H1 (cell line): ENCODE measurements around the gene ZBED1. TPM values are rescaled to one million over a fixed set of nuclear protein-coding genes. Genes with fewer than 3 reads are reported as not detected.

Experiments
- CTCF ChIA-PET: fragments of 300-600 bp; sonication (Branson Sonifier 250); formaldehyde crosslinking; loops from one replicate; lab custom pipeline; 2021; ENCODE audit not compliant: partially characterized antibody; lab: Charles Lee
- POLR2A ChIA-PET: fragments of 300-600 bp; sonication (Branson Sonifier 250); formaldehyde crosslinking; loops from one replicate; lab custom pipeline; 2021; ENCODE audit warnings: inconsistent platforms; ENCODE audit not compliant: partially characterized antibody; lab: Charles Lee
- DNase-seq, 2 experiments: peaks; one replicate each; pipeline versions ENCODE4 v3.0.0 to v3.0.0-alpha.2; 2010 to 2022; ENCODE audit warnings: low spot score in 2 of 2, low read depth in 1 of 2, mixed read lengths in 1 of 2
- FAIRE-seq: peaks from 2 replicates; lab custom pipeline; 2011; peaks lifted over from hg19 to GRCh38; lab: Jason Lieb, UNC
- H2AFZ ChIP-seq: 2 replicates; pipeline ENCODE4 v1.8.1; 2012; ENCODE audit warnings: low read length, inconsistent platforms
- H2AK5ac ChIP-seq: 2 replicates; pipeline ENCODE4 v1.6.1; 2013; ENCODE audit warnings: low read depth, low read length
- H2BK120ac ChIP-seq: replicated peaks from 2 replicates; pipeline ENCODE3; 2013; ENCODE audit warnings: low read depth, low read length, inconsistent platforms
- H2BK12ac ChIP-seq: 2 replicates; pipeline ENCODE4 v1.6.1; 2013; ENCODE audit warnings: low read depth, low read length
- H2BK15ac ChIP-seq: 2 replicates; pipeline ENCODE4 v1.6.1; 2013; ENCODE audit warnings: low read length
- H2BK20ac ChIP-seq: 2 replicates; pipeline ENCODE4 v1.6.1; 2013; ENCODE audit warnings: low read length
- H2BK5ac ChIP-seq: 2 replicates; pipeline ENCODE4 v1.6.1; 2013; ENCODE audit warnings: low read depth, low read length
- H3K14ac ChIP-seq: 2 replicates; pipeline ENCODE4 v1.6.1; 2013; ENCODE audit warnings: inconsistent platforms; ENCODE audit not compliant: insufficient read length
- H3K18ac ChIP-seq: 2 replicates; pipeline ENCODE4 v1.6.1; 2013; ENCODE audit warnings: low read length; ENCODE audit errors: extremely low read depth
- H3K23ac ChIP-seq: 2 replicates; pipeline ENCODE4 v1.6.1; 2013; ENCODE audit warnings: inconsistent platforms; ENCODE audit not compliant: insufficient read length
- H3K23me2 ChIP-seq: 2 replicates; pipeline ENCODE4 v1.6.1; 2013; ENCODE audit warnings: low read depth, low read length
- H3K27ac ChIP-seq: 2 replicates; pipeline ENCODE4 v1.6.1; 2011; ENCODE audit warnings: low read depth, low read length, inconsistent platforms
- H3K27me3 ChIP-seq, 4 experiments: replicated peaks in 1 of 4; 1 replicate in 1 of 4; 2 replicates in 3 of 4; pipeline versions ENCODE4 v1.6.1 to v1.8.1; 2011 to 2013; ENCODE audit warnings: low read length in 3 of 4, mild to moderate bottlenecking in 3 of 4, inconsistent platforms in 2 of 4, mixed read lengths in 2 of 4, moderate library complexity in 1 of 4; ENCODE audit not compliant: control insufficient read depth in 3 of 4, insufficient read depth in 3 of 4; ENCODE audit errors: extremely low read depth in 1 of 4
- H3K36me3 ChIP-seq, 4 experiments: 2 replicates each; pipeline versions ENCODE4 v1.6.1 to v1.8.1; 2011 to 2013; ENCODE audit warnings: mild to moderate bottlenecking in 4 of 4, low read length in 3 of 4, moderate library complexity in 2 of 4, control low read depth in 1 of 4, inconsistent platforms in 1 of 4; ENCODE audit not compliant: insufficient read depth in 4 of 4, control insufficient read depth in 2 of 4
- H3K4ac ChIP-seq: replicated peaks from 2 replicates; pipeline ENCODE3; 2013; ENCODE audit warnings: low read length, low read depth, mixed read lengths, inconsistent platforms; ENCODE audit not compliant: insufficient read length
- H3K4me1 ChIP-seq, 4 experiments: replicated peaks in 1 of 4; 1 replicate in 1 of 4; 2 replicates in 3 of 4; pipeline versions ENCODE4 v1.6.1 to v1.8.1; 2011 to 2013; ENCODE audit warnings: low read length in 3 of 4, inconsistent platforms in 2 of 4, mixed read lengths in 1 of 4; ENCODE audit not compliant: insufficient read depth in 4 of 4, control insufficient read depth in 3 of 4
- H3K4me2 ChIP-seq, 2 experiments: 2 replicates each; pipeline versions ENCODE4 v1.6.1 to v1.8.1; 2011 to 2013; ENCODE audit warnings: low read depth in 2 of 2, low read length in 2 of 2, control low read depth in 1 of 2, inconsistent platforms in 1 of 2, mild to moderate bottlenecking in 1 of 2; ENCODE audit not compliant: insufficient read depth in 1 of 2
- H3K4me3 ChIP-seq, 4 experiments: fragments of 200-600, 300-600 bp in 1 of 4; sonication (generic), shearing (Covaris generic), sonication (Bioruptor Twin) in 1 of 4; 2 replicates each; pipeline versions ENCODE4 v1.5.1 to v1.8.1; 2011 to 2016; ENCODE audit warnings: low read length in 4 of 4, low read depth in 3 of 4, control low read depth in 2 of 4, inconsistent platforms in 2 of 4, mild to moderate bottlenecking in 2 of 4, mixed read lengths in 1 of 4, moderate library complexity in 1 of 4; ENCODE audit not compliant: insufficient read depth in 2 of 4; ENCODE audit errors: extremely low read depth in 1 of 4
- H3K56ac ChIP-seq: replicated peaks from 2 replicates; pipeline ENCODE3; 2013; ENCODE audit warnings: low read depth, mild to moderate bottlenecking, mixed read lengths, low read length, inconsistent platforms; ENCODE audit not compliant: insufficient read length
- H3K79me1 ChIP-seq: 2 replicates; pipeline ENCODE4 v1.6.1; 2013; ENCODE audit warnings: low read depth, low read length, control low read depth
- H3K79me2 ChIP-seq, 2 experiments: 2 replicates each; pipeline versions ENCODE4 v1.6.1 to v1.8.1; 2012 to 2013; ENCODE audit warnings: low read length in 2 of 2, mild to moderate bottlenecking in 2 of 2, inconsistent platforms in 1 of 2; ENCODE audit not compliant: insufficient read depth in 2 of 2, control insufficient read depth in 1 of 2
- H3K9ac ChIP-seq, 4 experiments: replicated peaks in 1 of 4; 1 replicate in 1 of 4; 2 replicates in 3 of 4; pipeline versions ENCODE4 v1.6.1 to v1.8.1; 2011 to 2013; ENCODE audit warnings: low read depth in 3 of 4, low read length in 3 of 4, control low read depth in 2 of 4, mild to moderate bottlenecking in 2 of 4, moderate library complexity in 2 of 4, inconsistent platforms in 1 of 4; ENCODE audit errors: extremely low read depth in 1 of 4
- H3K9me3 ChIP-seq, 2 experiments: 2 replicates each; pipeline versions ENCODE4 v1.6.1 to v1.8.1; 2012 to 2013; ENCODE audit warnings: mild to moderate bottlenecking in 2 of 2, moderate library complexity in 2 of 2, control low read depth in 1 of 2, inconsistent platforms in 1 of 2, low read depth in 1 of 2, low read length in 1 of 2, mixed read lengths in 1 of 2; ENCODE audit not compliant: insufficient read depth in 2 of 2
- H4K20me1 ChIP-seq, 2 experiments: replicated peaks in 1 of 2; 2 replicates each; pipeline versions ENCODE3 to v1.8.1; 2011 to 2013; ENCODE audit warnings: inconsistent platforms in 2 of 2, low read length in 2 of 2, mild to moderate bottlenecking in 1 of 2; ENCODE audit not compliant: insufficient read depth in 2 of 2, control insufficient read depth in 1 of 2
- H4K5ac ChIP-seq: 2 replicates; pipeline ENCODE4 v1.6.1; 2013; ENCODE audit warnings: low read length, low read depth, mixed read lengths, inconsistent platforms; ENCODE audit not compliant: insufficient read length
- H4K8ac ChIP-seq: 2 replicates; pipeline ENCODE4 v1.8.0; 2013; ENCODE audit warnings: mild to moderate bottlenecking, moderate library complexity, low read length, inconsistent platforms; ENCODE audit not compliant: insufficient read depth; ENCODE audit errors: extremely low read depth
- H4K91ac ChIP-seq: replicated peaks from 2 replicates; pipeline ENCODE3; 2013; ENCODE audit warnings: low read length, mixed read lengths, inconsistent platforms; ENCODE audit not compliant: insufficient read length
- BRCA1 ChIP-seq: IDR thresholded peaks from 2 replicates; pipeline ENCODE4 v1.6.1; 2012; ENCODE audit warnings: low read depth, low read length, improper control_type of control experiment
- CEBPB ChIP-seq: IDR thresholded peaks from 2 replicates; pipeline ENCODE4 v1.6.1; 2012; ENCODE audit warnings: low read depth, low read length
- CHD2 ChIP-seq: IDR thresholded peaks from 2 replicates; pipeline ENCODE4 v1.6.1; 2012; ENCODE audit warnings: low read length, improper control_type of control experiment
- CREB1 ChIP-seq: IDR thresholded peaks from 2 replicates; pipeline ENCODE4 v1.6.1; 2012; ENCODE audit warnings: inconsistent platforms
- CTBP2 ChIP-seq: IDR thresholded peaks from 2 replicates; pipeline ENCODE4 v1.7.0; 2011; ENCODE audit warnings: borderline replicate concordance, mild to moderate bottlenecking, moderate library complexity, mixed read lengths, low read length; ENCODE audit not compliant: insufficient read depth, insufficient read length
- HDAC2 ChIP-seq, 2 experiments: fragments of 300-600 bp in 1 of 2; sonication (generic) in 1 of 2; IDR thresholded peaks; 2 replicates each; pipeline ENCODE4 v1.6.1; 2011 to 2012; ENCODE audit warnings: low read depth in 2 of 2, low read length in 2 of 2, mild to moderate bottlenecking in 2 of 2, moderate library complexity in 2 of 2, borderline replicate concordance in 1 of 2, inconsistent platforms in 1 of 2
- HDAC6 ChIP-seq: IDR thresholded peaks from one replicate; pipeline ENCODE4 v1.7.1; 2012; ENCODE audit warnings: low read depth, mild to moderate bottlenecking, inconsistent platforms, low read length, moderate library complexity
- KDM5A ChIP-seq: fragments of 200-600 bp; IDR thresholded peaks from 2 replicates; pipeline ENCODE4 v1.7.1; 2012; ENCODE audit warnings: mild to moderate bottlenecking, low read length, inconsistent platforms, mixed read lengths
- NRF1 ChIP-seq: IDR thresholded peaks from 2 replicates; pipeline ENCODE4 v1.6.1; 2011; ENCODE audit warnings: mild to moderate bottlenecking, low read depth, low read length, improper control_type of control experiment
- POLR2AphosphoS5 ChIP-seq: IDR thresholded peaks from 2 replicates; pipeline ENCODE4 v1.6.1; 2011; ENCODE audit warnings: low read depth, low read length
- SAP30 ChIP-seq: fragments of 300-600 bp; sonication (generic); IDR thresholded peaks from 2 replicates; pipeline ENCODE4 v1.7.1; 2012; ENCODE audit warnings: low read length, moderate library complexity, mild to moderate bottlenecking, inconsistent platforms; ENCODE audit not compliant: insufficient read depth, insufficient replicate concordance
- SP1 ChIP-seq: IDR thresholded peaks from 2 replicates; pipeline ENCODE4 v1.6.1; 2011; ENCODE audit warnings: low read depth, low read length
- SP2 ChIP-seq: IDR thresholded peaks from 2 replicates; pipeline ENCODE4 v1.6.1; 2012; ENCODE audit warnings: mild to moderate bottlenecking, low read length, inconsistent platforms
- SP4 ChIP-seq: IDR thresholded peaks from 2 replicates; pipeline ENCODE4 v1.6.1; 2012; ENCODE audit warnings: low read length, inconsistent platforms
- WGBS, 2 experiments: shearing (Covaris generic) in 1 of 2; methylation state at CpG; one replicate each; pipeline versions ENCODE4 v1.1.6 to v1.1.7; 2013 to 2015; ENCODE audit warnings: low lambda C conversion rate in 2 of 2, mixed read lengths in 2 of 2, inconsistent platforms in 1 of 2, low coverage in 1 of 2, missing lambda C conversion rate in 1 of 2; ENCODE audit not compliant: insufficient replicate concordance in 2 of 2, insufficient coverage in 1 of 2, insufficient read length in 1 of 2; ENCODE audit errors: extremely low coverage in 1 of 2, missing lambda C conversion rate in 1 of 2; 5-methylcytosine and 5-hydroxymethylcytosine counted together
- polyA plus RNA-seq, 7 experiments: library from polyadenylated mRNA; depleted of rRNA in 3 of 7; stranded (reverse) in 5 of 7; unstranded in 2 of 7; fragments of >200 nt in 5 of 7; fragments of 200-250 nt in 2 of 7; gene quantifications; 1 replicate in 5 of 7; 2 replicates in 1 of 7; 4 replicates in 1 of 7; pipeline versions ENCODE4 v1.2.1 to v1.2.3, GENCODE V29; 2011 to 2013; ENCODE audit warnings: missing spikeins in 2 of 7, mixed read lengths in 2 of 7
- total RNA-seq: library from RNA; stranded (reverse); fragmentation: NEBNext Ultra II Directional; extraction: Animal tissue kit (Norgen Biotek cat#: 25700); gene quantifications from 2 replicates; pipeline ENCODE4 v1.2.1, GENCODE V29; 2021

ZBED1 gene
- total and polyA plus RNA-seq, 2 of the 8 experiments (the other 6 are each of a cell fraction or from before 2014, with no cell fraction given): 28.5 to 45.8 TPM

DNA sequence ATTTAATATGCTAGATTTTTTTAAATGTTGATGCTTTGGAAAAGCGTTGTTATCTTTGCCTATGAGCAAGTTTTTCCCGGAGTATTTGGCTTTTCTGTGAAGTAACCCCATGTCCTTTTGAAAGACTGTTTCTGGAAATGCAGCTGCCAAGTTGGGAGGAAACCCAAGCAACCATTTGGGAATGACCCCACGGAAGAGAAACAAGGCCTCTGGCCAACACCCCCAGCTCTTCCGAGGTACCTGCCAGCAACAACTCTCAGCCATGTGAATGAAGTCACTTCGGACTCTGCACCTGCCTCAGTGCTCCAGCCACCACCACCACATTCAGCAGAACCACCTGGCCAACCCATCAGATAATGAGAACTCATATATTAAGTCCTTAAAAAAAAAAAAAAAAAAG lies 36.2 kb upstream of the ZBED1 start:
- no peak for TF ChIP-seq CHD2
- no peak for TF ChIP-seq SAP30
- no peak for TF ChIP-seq CREB1
- TF ChIP-seq SP2: no peak
- TF ChIP-seq KDM5A: no peak
- TF ChIP-seq CTBP2: no peak
- TF ChIP-seq HDAC6: no peak
- no peak for TF ChIP-seq POLR2AphosphoS5
- no peak for TF ChIP-seq NRF1
- no peak for TF ChIP-seq SP4
- no peak for TF ChIP-seq SP1
- TF ChIP-seq HDAC2 (IDR thresholded peaks at IDR 0.05; ENCODE audit: borderline replicate concordance in 1 of 2, low read depth in 2 of 2, low read length in 2 of 2): no peak
- TF ChIP-seq CEBPB: no peak
- TF ChIP-seq BRCA1: no peak
- Histone ChIP-seq H2BK20ac (no peak overlapping the region), H2BK5ac (no peak overlapping the region), H4K8ac (no peak overlapping the region), H3K9ac (no peak overlapping the region), H2AK5ac (no peak overlapping the region), H3K79me2 (no peaks in the 10 kb centered on the region), H3K4me1 (no peaks in the 10 kb centered on the region; a peak in 1 of 7 replicates), H2BK12ac (no peak overlapping the region), H3K27me3 (no peaks in the 10 kb centered on the region), H3K23me2 (no peaks in the 10 kb centered on the region), H3K79me1 (no peaks in the 10 kb centered on the region), H3K4ac (no peak overlapping the region), H4K20me1 (no peaks in the 10 kb centered on the region), H3K36me3 (no peaks in the 10 kb centered on the region), H3K18ac (no peak overlapping the region), H3K9me3 (no peaks in the 10 kb centered on the region), H2AFZ (no peak overlapping the region), H4K5ac (no peak overlapping the region), H3K56ac (no peak overlapping the region), H3K14ac (no peak overlapping the region), H3K4me3 (no peak overlapping the region), H3K27ac (no peak overlapping the region), H2BK15ac (no peak overlapping the region), H3K4me2 (no peak overlapping the region), H3K23ac (no peak overlapping the region), H2BK120ac (no peak overlapping the region), H4K91ac (no peak overlapping the region)
- no peak for FAIRE-seq
- POLR2A ChIA-PET: no interaction called here
- WGBS, 2 experiments: 85% methylated on average over 5 of the region's 5 CpGs; no CpG with 5 or more reads in 1 of the 2 experiments
- no peak for DNase-seq
- CTCF ChIA-PET: no interaction called here
